Measurements from ENCODE around the gene TSC22D3. TPM values are rescaled to one million over a fixed set of nuclear protein-coding genes. Genes with fewer than 3 reads are reported as not detected.

Gene TSC22D3
- total and polyA plus RNA-seq, 2 donors (not counting 1 experiment from before 2014, with no cell fraction given) = 447 to 3,050 TPM

GRCh38 chrX:107752043-107752442 is 23.5 kb downstream of the TSC22D3 start:
- Histone ChIP-seq H2AFZ (ENCODE audit: insufficient read depth, low read depth, low read length, poor library complexity, severe bottlenecking) (no peak overlapping the region), H3K36me3 (replicated peaks in 1 of 2; ENCODE audit: control extremely low read depth in 1 of 2, control insufficient read depth in 1 of 2, extremely low read depth in 1 of 2, insufficient read depth in 2 of 2, low read length in 1 of 2) (no peaks in the 10 kb centered on the region), H3K4me2 (replicated peaks; ENCODE audit: low read depth, low read length, poor library complexity, severe bottlenecking) (no peak overlapping the region), H3K9ac (ENCODE audit: low read length) (no peak overlapping the region), H3K4me3 (ENCODE audit: control extremely low read depth in 1 of 5, extremely low read depth in 1 of 5, insufficient read depth in 1 of 5, low read depth in 2 of 5, low read length in 4 of 5) (no peak overlapping the region), H4K20me1 (ENCODE audit: control insufficient read depth, insufficient read depth, low read length, poor library complexity, severe bottlenecking) (no peaks in the 10 kb centered on the region), H3K4me1 (ENCODE audit: control insufficient read depth in 2 of 2, insufficient read depth in 2 of 2, low read length in 2 of 2) (no peaks in the 10 kb centered on the region), H3K79me2 (ENCODE audit: control insufficient read depth, insufficient read depth, low read length) (no peaks in the 10 kb centered on the region), H3K27me3 (replicated peaks in 1 of 4; ENCODE audit: control extremely low read depth in 1 of 4, control insufficient read depth in 3 of 4, insufficient read depth in 4 of 4, low read length in 3 of 4) (no peaks in the 10 kb centered on the region), H3K9me3 (ENCODE audit: control extremely low read depth in 1 of 3, control insufficient read depth in 2 of 3, insufficient read depth in 1 of 3, low read length in 2 of 3) (no peaks in the 10 kb centered on the region), H3K27ac (ENCODE audit: low read length in 2 of 2) (no peak overlapping the region)
- Mint-ChIP-seq H3K27ac (no peak overlapping the region), H3K9me3 (ENCODE audit: insufficient read depth) (no peaks in the 10 kb centered on the region), H3K4me3 (no peak overlapping the region), H3K4me1 (no peaks in the 10 kb centered on the region), H3K27me3 (no peaks in the 10 kb centered on the region)
- TF ChIP-seq EZH2 (IDR thresholded peaks at IDR 0.05; ENCODE audit: borderline replicate concordance, insufficient read depth, low read depth, low read length, poor library complexity, severe bottlenecking) = no peak
- CTCF ChIA-PET = no interaction called here
- ATAC-seq (ENCODE audit: low read depth) (no peak), DNase-seq (no peak)
- 80% methylated on average over 1 of the region's 3 CpGs for WGBS (ENCODE audit: insufficient coverage)
- POLR2A ChIA-PET = no interaction called here
- intact Hi-C loops (cut with micrococcal nuclease) = no loop called here

GRCh38 chrX:107750861-107751445 is 24.6 kb downstream of the TSC22D3 start:
- no peaks in the 10 kb centered on the region for H3K27me3 Mint-ChIP-seq
- no peak overlapping the region for H3K4me3 Mint-ChIP-seq
- intact Hi-C loops (cut with micrococcal nuclease) = no loop called here
- TF ChIP-seq EZH2 (IDR thresholded peaks at IDR 0.05; ENCODE audit: borderline replicate concordance, insufficient read depth, low read depth, low read length, poor library complexity, severe bottlenecking) = no peak
- no peak for TF ChIP-seq CTCF (IDR thresholded peaks at IDR 0.05)
- no peaks in the 10 kb centered on the region for H3K79me2 ChIP-seq (ENCODE audit: control insufficient read depth, insufficient read depth, low read length)
- no peak overlapping the region for H3K4me2 ChIP-seq (replicated peaks; ENCODE audit: low read depth, low read length, poor library complexity, severe bottlenecking)
- H3K9me3 Mint-ChIP-seq (ENCODE audit: insufficient read depth) = no peaks in the 10 kb centered on the region
- H3K27ac Mint-ChIP-seq = no peak overlapping the region
- H4K20me1 ChIP-seq (ENCODE audit: control insufficient read depth, insufficient read depth, low read length, poor library complexity, severe bottlenecking) = no peaks in the 10 kb centered on the region
- DNase-seq (no peak), ATAC-seq (ENCODE audit: low read depth) (no peak)
- ChIA-PET CTCF (no interaction called here), POLR2A (no interaction called here)
- no peaks in the 10 kb centered on the region for H3K4me1 Mint-ChIP-seq
- no peak overlapping the region for H2AFZ ChIP-seq (ENCODE audit: insufficient read depth, low read depth, low read length, poor library complexity, severe bottlenecking)
- H3K36me3 ChIP-seq (replicated peaks in 1 of 2; ENCODE audit: control extremely low read depth in 1 of 2, control insufficient read depth in 1 of 2, extremely low read depth in 1 of 2, insufficient read depth in 2 of 2, low read length in 1 of 2) = no peaks in the 10 kb centered on the region
- no peaks in the 10 kb centered on the region for H3K4me1 ChIP-seq (ENCODE audit: control insufficient read depth in 2 of 2, insufficient read depth in 2 of 2, low read length in 2 of 2)
- WGBS (ENCODE audit: insufficient coverage) = 70% methylated on average over 4 of the region's 7 CpGs
- H3K4me3 ChIP-seq (ENCODE audit: control extremely low read depth in 1 of 5, extremely low read depth in 1 of 5, insufficient read depth in 1 of 5, low read depth in 2 of 5, low read length in 4 of 5) = no peak overlapping the region
- no peak overlapping the region for H3K27ac ChIP-seq (ENCODE audit: low read length in 2 of 2)
- no peak overlapping the region for H3K9ac ChIP-seq (ENCODE audit: low read length)
- no peaks in the 10 kb centered on the region for H3K9me3 ChIP-seq (ENCODE audit: control extremely low read depth in 1 of 3, control insufficient read depth in 2 of 3, insufficient read depth in 1 of 3, low read length in 2 of 3)
- no peaks in the 10 kb centered on the region for H3K27me3 ChIP-seq (replicated peaks in 1 of 4; ENCODE audit: control extremely low read depth in 1 of 4, control insufficient read depth in 3 of 4, insufficient read depth in 4 of 4, low read length in 3 of 4)
